Duodenal mucosa (tissue), 2 donors: ENCODE data around the gene PLPPR2.
"Not testable (repeated sequence)": the region's sequence is repeated elsewhere in the genome, so short reads cannot be mapped to it uniquely, and the experiment has no call there.

ENCODE experiments used
- H3K27ac ChIP-seq: one replicate; pipeline ENCODE4 v1.7.0; 2013; ENCODE audit warnings: low read depth, low read length
- H3K27me3 ChIP-seq, 2 donors: one replicate each; pipeline ENCODE4 v1.7.0; 2013; ENCODE audit warnings: low read length in 2 of 2, control low read depth in 1 of 2; ENCODE audit not compliant: insufficient read depth in 2 of 2, control insufficient read depth in 1 of 2
- H3K36me3 ChIP-seq, 2 donors: one replicate each; pipeline ENCODE4 v1.7.0; 2013; ENCODE audit warnings: low read length in 2 of 2, control low read depth in 1 of 2; ENCODE audit not compliant: insufficient read depth in 2 of 2, control insufficient read depth in 1 of 2
- H3K4me1 ChIP-seq, 2 donors: one replicate each; pipeline ENCODE4 v1.7.0; 2013; ENCODE audit warnings: low read length in 2 of 2, control low read depth in 1 of 2; ENCODE audit not compliant: insufficient read depth in 2 of 2, control insufficient read depth in 1 of 2
- H3K4me3 ChIP-seq, 2 donors: one replicate each; pipeline ENCODE4 v1.7.0; 2013; ENCODE audit warnings: low read length in 2 of 2, low read depth in 1 of 2
- H3K9ac ChIP-seq, 2 donors: one replicate each; pipeline ENCODE4 v1.7.0; 2013; ENCODE audit warnings: low read length in 2 of 2, low read depth in 1 of 2
- H3K9me3 ChIP-seq, 2 donors: one replicate each; pipeline ENCODE4 v1.7.0; 2013; ENCODE audit warnings: low read length in 2 of 2, control low read depth in 1 of 2; ENCODE audit not compliant: control insufficient read depth in 1 of 2

Gene PLPPR2

DNA sequence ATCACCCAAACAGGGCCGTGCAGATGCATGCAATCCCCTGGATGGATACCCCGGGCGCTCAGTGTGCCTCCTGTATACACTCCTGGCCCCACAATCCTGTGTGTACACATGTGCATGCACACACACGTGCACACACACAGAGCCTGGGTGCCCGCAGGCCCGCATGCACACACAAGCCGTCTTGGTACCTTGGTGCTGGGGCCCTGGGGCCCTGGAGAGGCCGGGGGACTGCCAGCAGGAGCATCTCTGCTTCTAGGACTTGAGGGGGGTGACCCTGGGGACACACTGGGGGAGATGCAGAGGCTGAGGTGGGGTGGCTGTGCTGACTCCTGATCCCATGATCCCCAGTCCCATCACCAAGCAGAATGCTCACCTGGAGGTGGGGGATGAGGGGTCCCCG lies 44.4 kb downstream of the PLPPR2 start:
- Histone ChIP-seq H3K9ac (no peak overlapping the region), H3K36me3 (no peaks in the 10 kb centered on the region), H3K4me3 (no peak overlapping the region)

DNA sequence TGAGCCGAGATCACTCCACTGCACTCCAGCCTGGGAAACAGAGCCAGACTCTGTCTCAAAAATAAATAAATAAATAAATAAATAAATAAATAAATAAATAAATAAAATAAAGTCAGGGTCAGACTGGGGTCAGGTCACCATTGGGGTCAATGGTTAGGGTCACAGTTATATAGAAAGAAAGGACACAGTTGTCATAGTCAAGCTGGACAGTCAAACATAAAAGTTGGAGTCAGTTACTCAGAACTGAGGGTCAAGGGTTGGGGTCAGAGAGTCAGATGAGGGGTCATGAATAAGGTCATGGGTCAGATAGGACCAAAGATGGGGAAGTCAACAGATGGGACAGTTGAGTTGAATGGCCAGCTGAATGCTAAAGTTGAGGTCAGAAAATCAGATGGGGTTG lies 45.6 kb downstream of the PLPPR2 start:
- H3K27ac ChIP-seq, result no peak overlapping the region
- no peaks in the 10 kb centered on the region for H3K27me3 ChIP-seq
- no peak overlapping the region for H3K9ac ChIP-seq
- no peaks in the 10 kb centered on the region for H3K9me3 ChIP-seq
- H3K4me3 ChIP-seq, result no peak overlapping the region
- no peaks in the 10 kb centered on the region for H3K4me1 ChIP-seq
- H3K36me3 ChIP-seq, result no peaks in the 10 kb centered on the region

More for the DNA sequence above, 44.4 kb downstream of the PLPPR2 start:
- Histone ChIP-seq H3K9me3 (no peaks in the 10 kb centered on the region), H3K4me1 (no peaks in the 10 kb centered on the region), H3K27me3 (no peaks in the 10 kb centered on the region), H3K27ac (no peak overlapping the region)

DNA sequence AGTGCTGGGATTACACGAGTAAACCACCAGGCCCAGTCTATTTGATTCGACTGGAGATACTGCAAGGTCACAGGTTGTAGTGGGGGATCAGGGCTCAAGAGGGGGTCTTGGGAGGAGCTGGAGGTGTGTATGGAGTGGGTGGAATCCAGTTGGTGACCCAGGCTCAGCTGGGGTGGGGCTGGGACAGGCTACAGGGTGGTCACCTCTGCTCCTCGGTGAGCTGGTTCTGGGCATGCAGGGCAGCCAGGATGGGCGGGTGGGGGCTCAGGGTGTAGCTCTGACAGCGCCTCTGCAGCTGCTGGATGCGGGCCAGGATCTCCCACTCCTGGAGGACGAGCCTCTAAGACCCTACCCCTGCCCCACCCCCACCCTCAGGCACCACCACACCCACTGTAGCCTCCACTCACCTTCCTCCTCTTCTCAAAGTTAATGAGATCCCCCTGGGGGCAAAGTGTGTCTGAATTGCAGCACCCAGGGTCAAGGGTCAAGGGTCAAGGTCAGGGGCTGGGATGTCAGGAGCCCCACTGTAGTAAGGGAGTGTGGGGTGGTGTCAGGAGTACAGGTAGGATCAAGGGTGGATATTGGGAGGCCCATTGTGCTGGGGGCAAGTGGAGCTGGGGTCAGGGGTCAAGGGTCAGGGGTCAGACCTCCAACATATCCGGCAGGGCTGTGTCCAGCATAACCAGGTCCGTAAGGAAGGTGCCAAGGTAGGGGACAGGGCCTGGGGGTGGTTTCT lies 46.7 kb downstream of the PLPPR2 start:
- Histone ChIP-seq H3K36me3 (no peaks in the 10 kb centered on the region), H3K9me3 (no peaks in the 10 kb centered on the region), H3K27ac (no peak overlapping the region), H3K4me1 (no peaks in the 10 kb centered on the region), H3K4me3 (no peak overlapping the region), H3K9ac (no peak overlapping the region), H3K27me3 (no peaks in the 10 kb centered on the region)

DNA sequence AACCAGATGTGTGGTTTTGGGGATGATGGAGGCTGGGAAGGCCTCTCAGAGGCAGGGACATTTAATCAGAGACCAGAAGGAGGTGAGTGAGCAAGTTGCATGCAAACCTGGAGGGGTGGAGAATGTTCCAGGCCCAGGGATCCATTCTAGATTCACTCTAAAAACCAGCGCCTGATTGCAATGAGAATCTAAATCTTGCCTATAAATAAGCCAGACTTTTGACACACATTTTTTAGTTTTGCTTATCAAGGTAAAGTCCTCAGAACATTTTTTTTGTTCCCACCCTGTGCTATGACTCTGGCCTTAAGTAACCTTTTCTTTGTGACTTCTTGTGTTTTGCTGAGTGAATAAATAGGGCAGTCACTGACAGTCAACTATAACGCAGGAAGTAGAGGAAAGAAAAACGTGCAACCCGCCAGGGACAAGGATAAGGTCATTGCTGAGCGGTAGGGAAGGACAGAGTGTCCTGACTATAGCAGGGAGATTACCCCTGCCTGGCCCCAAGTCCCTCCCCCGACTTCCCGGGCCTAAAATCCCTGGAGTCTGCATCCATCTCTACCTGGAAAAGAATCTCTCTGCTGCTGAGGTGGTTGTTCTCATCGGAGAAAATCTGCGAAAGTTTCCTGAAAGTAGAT lies 49.5 kb downstream of the PLPPR2 start:
- no peaks in the 10 kb centered on the region for H3K4me1 ChIP-seq
- no peak overlapping the region for H3K9ac ChIP-seq
- no peak overlapping the region for H3K27ac ChIP-seq

DNA sequence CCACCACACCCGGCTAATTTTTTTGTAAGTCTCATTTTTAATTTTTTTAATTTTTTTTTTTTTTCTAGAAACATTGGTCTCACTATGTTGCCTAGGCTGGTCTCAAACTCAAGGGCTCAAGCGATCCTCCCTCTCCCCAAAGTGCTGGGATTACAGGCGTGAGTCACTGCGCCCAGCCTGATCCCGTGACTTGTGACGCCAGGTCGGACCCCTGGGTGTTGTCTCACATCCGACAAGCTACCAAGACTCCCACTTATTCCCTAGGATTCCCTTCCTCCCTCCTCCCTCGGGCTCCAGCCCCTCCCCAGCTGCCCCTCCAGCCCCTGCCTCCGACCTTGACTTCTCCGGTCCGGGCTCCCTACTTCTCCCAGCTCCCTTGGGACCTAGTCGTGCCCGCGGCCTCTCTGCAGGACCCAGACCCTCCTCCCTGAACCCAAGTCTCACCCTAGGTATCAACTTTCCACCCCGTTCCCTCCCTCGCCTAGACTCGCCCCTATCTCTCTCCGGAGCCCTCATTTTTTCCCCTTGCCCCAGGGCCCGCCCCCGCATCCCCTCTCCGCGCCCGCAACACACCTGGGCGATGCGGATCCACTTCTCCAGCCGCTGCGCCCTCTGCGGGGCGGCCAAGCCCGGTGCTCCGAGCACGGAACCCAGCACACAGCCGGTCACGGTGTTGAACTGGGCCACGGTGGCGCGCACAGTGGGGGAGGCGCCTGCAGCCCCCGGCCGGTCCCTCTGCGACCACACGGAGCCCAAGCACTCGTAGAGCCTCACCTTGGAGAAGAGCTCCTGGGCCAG lies 50.8 kb downstream of the PLPPR2 start:
- Histone ChIP-seq H3K36me3 (no peaks in the 10 kb centered on the region), H3K4me3 (no peak overlapping the region), H3K27me3 (no peaks in the 10 kb centered on the region), H3K9me3 (no peaks in the 10 kb centered on the region), H3K9ac (no peak overlapping the region), H3K4me1 (no peaks in the 10 kb centered on the region), H3K27ac (no peak overlapping the region)

More for the DNA sequence above, 49.5 kb downstream of the PLPPR2 start:
- Histone ChIP-seq H3K4me3 (no peak overlapping the region), H3K9me3 (no peaks in the 10 kb centered on the region), H3K36me3 (no peaks in the 10 kb centered on the region), H3K27me3 (no peaks in the 10 kb centered on the region)

DNA sequence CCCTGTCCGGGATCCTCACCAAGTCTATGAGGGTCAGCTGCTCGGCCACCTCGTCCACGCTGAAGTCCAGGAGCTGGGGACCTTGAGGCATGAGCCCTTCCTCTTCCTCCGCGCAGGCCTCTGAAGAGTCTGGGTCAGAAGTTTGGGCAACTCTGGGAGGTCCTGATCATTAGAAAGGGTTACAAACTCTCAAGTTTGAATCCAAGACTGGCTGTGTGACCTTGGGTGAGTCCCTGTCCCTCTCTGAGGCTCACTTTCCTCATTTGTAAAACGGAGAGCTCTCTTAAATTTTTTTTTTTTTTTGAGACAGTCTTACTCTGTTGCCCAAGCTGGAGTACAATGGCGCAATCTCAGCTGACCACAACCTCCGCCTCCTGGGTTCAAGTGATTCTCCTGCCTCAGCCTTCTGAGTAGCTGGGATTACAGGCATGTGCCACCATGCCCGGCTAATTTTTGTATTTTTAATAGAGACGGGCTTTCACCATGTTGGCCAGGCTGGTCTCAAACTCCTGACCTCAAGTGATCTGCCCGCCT lies 51.5 kb downstream of the PLPPR2 start:
- H3K9ac ChIP-seq, H3K4me3 ChIP-seq, H3K27ac ChIP-seq: not testable (repeated sequence)

DNA sequence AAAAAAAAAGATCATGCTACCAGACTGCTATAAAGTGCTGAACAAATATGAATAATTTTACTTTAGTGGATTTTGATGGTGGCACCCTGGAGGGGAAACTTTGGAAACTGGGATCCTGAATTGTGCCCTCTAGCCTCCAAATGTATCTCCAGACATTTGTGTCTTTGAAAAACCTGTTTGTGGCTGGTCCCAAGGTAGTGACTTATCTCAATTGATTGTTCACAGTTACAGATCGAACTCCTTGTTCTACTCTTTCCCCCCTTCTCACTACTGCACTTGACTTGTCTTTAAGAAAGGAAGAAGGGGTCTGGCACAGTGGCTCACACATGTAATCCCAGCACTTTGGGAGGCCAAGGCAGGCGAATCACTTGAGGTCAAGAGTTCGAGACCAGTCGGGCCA lies 53.4 kb downstream of the PLPPR2 start:
- no peak overlapping the region for H3K9ac ChIP-seq
- no peak overlapping the region for H3K4me3 ChIP-seq
- H3K27me3 ChIP-seq, result peaks cover 0 to 3% of the 10 kb centered on the region in 2 donors
- no peaks in the 10 kb centered on the region for H3K4me1 ChIP-seq
- H3K9me3 ChIP-seq, result no peaks in the 10 kb centered on the region
- no peak overlapping the region for H3K27ac ChIP-seq
- H3K36me3 ChIP-seq, result no peaks in the 10 kb centered on the region

More for the DNA sequence above, 51.5 kb downstream of the PLPPR2 start:
- H3K9me3 ChIP-seq, H3K36me3 ChIP-seq, H3K27me3 ChIP-seq, H3K4me1 ChIP-seq: not testable (repeated sequence)

DNA sequence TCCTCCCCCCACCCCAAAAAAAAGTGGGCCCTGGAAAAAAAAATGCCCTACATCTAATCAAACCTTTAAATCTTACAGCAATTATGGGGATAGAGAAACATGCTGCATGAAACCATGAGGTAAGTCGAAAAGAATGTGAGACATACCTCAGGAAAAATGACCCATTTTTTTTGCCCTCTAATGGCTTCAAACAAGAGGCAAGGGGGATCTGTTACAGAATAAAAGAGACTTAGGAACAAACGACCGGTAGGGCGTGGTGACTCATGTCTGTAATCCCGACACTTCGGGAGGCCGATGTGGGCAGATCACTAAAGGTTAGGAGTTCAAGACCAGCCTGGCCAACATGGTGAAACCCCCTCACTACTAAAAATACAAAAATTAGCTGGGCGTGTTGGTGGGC lies 55.5 kb downstream of the PLPPR2 start:
- Histone ChIP-seq H3K36me3 (no peaks in the 10 kb centered on the region), H3K9me3 (no peaks in the 10 kb centered on the region), H3K27ac (no peak overlapping the region), H3K27me3 (peaks cover 0 to 3% of the 10 kb centered on the region in 2 donors), H3K9ac (no peak overlapping the region), H3K4me3 (no peak overlapping the region), H3K4me1 (no peaks in the 10 kb centered on the region)

DNA sequence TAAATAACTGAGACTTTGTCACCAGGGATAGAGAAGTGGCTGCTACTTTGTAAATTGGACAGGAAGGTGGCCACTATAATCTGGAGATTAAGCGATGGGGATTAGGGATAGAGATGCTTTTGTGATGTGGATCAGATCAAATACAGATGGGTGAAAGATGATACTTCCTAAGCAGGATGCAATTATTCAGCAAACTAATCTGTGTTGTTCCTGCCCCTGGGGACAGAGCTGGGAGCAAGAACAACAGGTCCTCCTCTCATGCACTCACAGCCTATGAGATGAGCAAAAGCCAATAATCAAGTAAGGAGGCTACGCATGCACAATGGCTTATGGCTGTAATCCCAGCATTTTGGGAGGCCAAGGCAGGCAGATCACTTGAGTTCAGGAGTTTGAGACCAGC lies 59.3 kb downstream of the PLPPR2 start:
- Histone ChIP-seq H3K36me3 (no peaks in the 10 kb centered on the region), H3K4me1 (no peaks in the 10 kb centered on the region), H3K27ac (no peak overlapping the region), H3K9me3 (no peaks in the 10 kb centered on the region), H3K27me3 (peaks cover 11 to 24% of the 10 kb centered on the region in 2 donors), H3K9ac (no peak overlapping the region), H3K4me3 (no peak overlapping the region)
